HEK293 (cell line): ENCODE data around the gene DAAM2.

Experiments
- CTCF ChIA-PET: fragments of 350-600 bp; formaldehyde crosslinking; extraction: SDS; loops from one replicate; lab custom pipeline; 2021; ENCODE audit warnings: antibody characterized with exemption; lab: Yijun Ruan, JAX
- POLR2A ChIA-PET: fragments of 300-600 bp; formaldehyde crosslinking; extraction: SDS; loops from one replicate; lab custom pipeline; 2020; ENCODE audit warnings: antibody characterized with exemption, inconsistent platforms; lab: Yijun Ruan, JAX
- H3K27ac ChIP-seq: fragments of 200-500 bp; sonication (Bioruptor generic); 2 replicates; pipeline ENCODE4 v1.5.1; 2014; ENCODE audit warnings: low read depth, low read length, control low read depth, inconsistent platforms; ENCODE audit errors: extremely low read depth
- H3K36me3 ChIP-seq, 2 experiments: fragments of 200-500 bp in 1 of 2; sonication (Bioruptor generic) in 1 of 2; 1 replicate in 1 of 2; 2 replicates in 1 of 2; pipeline ENCODE4 v1.5.1; 2014 to 2017; ENCODE audit warnings: inconsistent platforms in 2 of 2, low read length in 2 of 2; ENCODE audit not compliant: control insufficient read depth in 2 of 2, insufficient read depth in 1 of 2
- H3K4me1 ChIP-seq: fragments of 200-500 bp; sonication (Bioruptor generic); 2 replicates; pipeline ENCODE4 v1.5.1; 2014; ENCODE audit warnings: mild to moderate bottlenecking, low read length, inconsistent platforms; ENCODE audit not compliant: control insufficient read depth, insufficient read depth
- H3K4me3 ChIP-seq: 2 replicates; pipeline ENCODE4 v1.5.1; 2011; ENCODE audit warnings: low read depth, mild to moderate bottlenecking, control low read depth, low read length, moderate library complexity
- H3K9me3 ChIP-seq: fragments of 200-500 bp; sonication (Bioruptor generic); 2 replicates; pipeline ENCODE4 v1.5.1; 2014; ENCODE audit warnings: low read depth, low read length, inconsistent platforms; ENCODE audit not compliant: control insufficient read depth, insufficient read depth
- KLF1 ChIP-seq: fragments of 450-650 bp; formaldehyde crosslinking; IDR thresholded peaks from 2 replicates; pipeline ENCODE4 v1.5.1; 2016; ENCODE audit warnings: missing biosample characterization, missing genetic modification characterization
- KLF10 ChIP-seq: fragments of 450-650 bp; IDR thresholded peaks from 2 replicates; pipeline ENCODE4 v1.5.1; 2018; ENCODE audit warnings: missing biosample characterization, mild to moderate bottlenecking, missing genetic modification characterization
- KLF16 ChIP-seq: fragments of 450-650 bp; formaldehyde crosslinking; IDR thresholded peaks from 2 replicates; pipeline ENCODE4 v1.5.1; 2017; ENCODE audit warnings: missing biosample characterization, missing genetic modification characterization
- OVOL3 ChIP-seq: fragments of 450-650 bp; formaldehyde crosslinking; IDR thresholded peaks from 2 replicates; pipeline ENCODE4 v1.5.1; 2016; ENCODE audit warnings: missing biosample characterization, missing genetic modification characterization
- WT1 ChIP-seq: fragments of 450-650 bp; formaldehyde crosslinking; IDR thresholded peaks from 2 replicates; pipeline ENCODE4 v1.5.1; 2016; ENCODE audit warnings: missing biosample characterization, missing genetic modification characterization
- YY2 ChIP-seq: fragments of 450-650 bp; formaldehyde crosslinking; IDR thresholded peaks from 2 replicates; pipeline ENCODE4 v1.5.1; 2016; ENCODE audit warnings: missing biosample characterization, missing genetic modification characterization
- ZBTB17 ChIP-seq: fragments of 450-650 bp; formaldehyde crosslinking; IDR thresholded peaks from 2 replicates; pipeline ENCODE4 v1.5.1; 2016; ENCODE audit warnings: missing biosample characterization, missing genetic modification characterization
- ZBTB7A ChIP-seq: fragments of 450-650 bp; formaldehyde crosslinking; IDR thresholded peaks from 2 replicates; pipeline ENCODE4 v1.5.1; 2016; ENCODE audit warnings: low read depth, missing biosample characterization, missing genetic modification characterization
- ZIC2 ChIP-seq: fragments of 450-650 bp; formaldehyde crosslinking; IDR thresholded peaks from 2 replicates; pipeline ENCODE4 v1.5.1; 2016; ENCODE audit warnings: missing biosample characterization, missing genetic modification characterization
- ZNF140 ChIP-seq: fragments of 450-650 bp; formaldehyde crosslinking; IDR thresholded peaks from 2 replicates; pipeline ENCODE4 v1.5.1; 2016; ENCODE audit warnings: missing biosample characterization, missing genetic modification characterization
- ZNF174 ChIP-seq: fragments of 450-650 bp; formaldehyde crosslinking; IDR thresholded peaks from 2 replicates; pipeline ENCODE4 v1.5.0; 2017; ENCODE audit warnings: missing biosample characterization, mild to moderate bottlenecking, missing genetic modification characterization
- ZNF266 ChIP-seq: fragments of 450-650 bp; formaldehyde crosslinking; IDR thresholded peaks from 2 replicates; pipeline ENCODE4 v1.5.1; 2016; ENCODE audit warnings: missing biosample characterization, missing genetic modification characterization, low read depth
- ZNF530 ChIP-seq: fragments of 450-650 bp; formaldehyde crosslinking; IDR thresholded peaks from 2 replicates; pipeline ENCODE4 v1.5.1; 2016; ENCODE audit warnings: low read depth, missing biosample characterization, missing genetic modification characterization
- ZNF629 ChIP-seq: fragments of 450-650 bp; formaldehyde crosslinking; IDR thresholded peaks from 2 replicates; pipeline ENCODE4 v1.5.1; 2017; ENCODE audit warnings: missing biosample characterization, missing genetic modification characterization
- ZNF670 ChIP-seq: fragments of 450-650 bp; formaldehyde crosslinking; IDR thresholded peaks from 2 replicates; pipeline ENCODE4 v1.5.1; 2016; ENCODE audit warnings: missing biosample characterization, missing genetic modification characterization, low read depth
- ZNF777 ChIP-seq: fragments of 450-650 bp; formaldehyde crosslinking; IDR thresholded peaks from 2 replicates; pipeline ENCODE4 v1.5.1; 2017; ENCODE audit warnings: missing biosample characterization, missing genetic modification characterization, borderline replicate concordance
- ZSCAN30 ChIP-seq: fragments of 450-650 bp; IDR thresholded peaks from 2 replicates; pipeline ENCODE4 v1.5.1; 2018; ENCODE audit warnings: missing biosample characterization, mild to moderate bottlenecking, missing genetic modification characterization, moderate library complexity
- TF ChIP-seq, protein P1 (sequence below): fragments of 450-650 bp; formaldehyde crosslinking; IDR thresholded peaks from 2 replicates; pipeline ENCODE4 v1.5.1; 2016; ENCODE audit warnings: missing biosample characterization, missing genetic modification characterization
- TF ChIP-seq, protein P2 (sequence below): fragments of 450-650 bp; formaldehyde crosslinking; IDR thresholded peaks from 2 replicates; pipeline ENCODE4; 2016; ENCODE audit warnings: missing biosample characterization, missing genetic modification characterization
- TF ChIP-seq, protein P3 (sequence below): fragments of 450-650 bp; formaldehyde crosslinking; IDR thresholded peaks from 2 replicates; pipeline ENCODE4 v1.5.1; 2016; ENCODE audit warnings: missing biosample characterization, missing genetic modification characterization

Gene DAAM2

DNA sequence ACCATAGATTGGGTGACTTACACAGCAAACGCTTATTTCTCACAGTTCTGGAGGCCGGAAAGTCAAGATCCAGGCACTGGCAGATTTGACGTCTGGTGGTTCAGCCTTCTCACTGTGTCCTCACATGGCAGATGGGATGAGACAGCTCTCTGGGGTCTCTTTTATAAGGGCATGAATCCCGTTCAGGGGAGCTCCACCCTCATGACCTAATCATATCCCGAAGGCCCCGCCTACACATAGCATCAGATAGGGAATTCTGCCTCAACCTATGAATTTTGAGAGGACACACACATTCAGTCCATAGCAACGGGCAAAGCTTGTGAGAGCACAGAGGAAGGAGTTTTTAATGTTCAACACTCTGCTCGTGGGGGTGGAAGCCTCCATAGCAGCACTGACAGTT is 27.5 kb downstream of the DAAM2 start (continued):
- TF ChIP-seq ZSCAN30 (tag by site-specific recombination) (no peak), ZNF174 (tag by site-specific recombination) (no peak), KLF16 (tag by site-specific recombination) (no peak)

DNA sequence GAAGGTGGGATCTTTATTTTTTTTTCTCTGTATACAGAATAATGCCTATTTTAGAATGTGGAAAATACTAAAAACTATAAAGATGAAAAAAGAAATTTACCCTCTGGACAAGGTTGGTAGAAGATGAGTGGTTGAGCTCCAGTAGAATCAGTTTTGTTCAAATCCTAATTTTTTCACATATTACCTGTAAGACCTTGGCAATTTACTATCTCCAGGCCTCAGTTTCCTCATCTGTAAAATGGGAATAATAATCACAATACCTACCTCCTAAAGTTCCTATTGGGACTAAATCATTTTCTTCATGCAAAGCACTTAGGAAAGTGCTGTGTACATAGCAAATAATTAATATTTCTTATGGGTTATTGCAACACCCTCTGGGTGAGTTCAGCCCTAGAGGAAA is 28.4 kb downstream of the DAAM2 start:
- Histone ChIP-seq H3K36me3 (peaks cover 0 to under 1% of the 10 kb centered on the region in 2 experiments; a peak in 1 of 3 replicates), H3K27ac (no peak overlapping the region), H3K4me1 (peaks cover 11% of the 10 kb centered on the region), H3K4me3 (no peak overlapping the region), H3K9me3 (no peaks in the 10 kb centered on the region)
- CTCF ChIA-PET: interaction anchor here (0.7 to 1.3 kb wide), 5 partner anchors 23 to 474 kb away, joined by 3 to 5 read pairs (median 3); no protein-coding TSS in a partner anchor
- POLR2A ChIA-PET: no interaction called here
- TF ChIP-seq ZNF629 (no peak), ZNF670 (tag by site-specific recombination) (no peak), ZNF140 (tag by site-specific recombination) (no peak), YY2 (tag by site-specific recombination) (no peak), ZNF777 (tag by site-specific recombination) (no peak), KLF1 (tag by site-specific recombination) (no peak), WT1 (tag by site-specific recombination) (no peak), ZBTB7A (no peak), OVOL3 (tag by site-specific recombination) (no peak)
- TF ChIP-seq, protein P1, sequence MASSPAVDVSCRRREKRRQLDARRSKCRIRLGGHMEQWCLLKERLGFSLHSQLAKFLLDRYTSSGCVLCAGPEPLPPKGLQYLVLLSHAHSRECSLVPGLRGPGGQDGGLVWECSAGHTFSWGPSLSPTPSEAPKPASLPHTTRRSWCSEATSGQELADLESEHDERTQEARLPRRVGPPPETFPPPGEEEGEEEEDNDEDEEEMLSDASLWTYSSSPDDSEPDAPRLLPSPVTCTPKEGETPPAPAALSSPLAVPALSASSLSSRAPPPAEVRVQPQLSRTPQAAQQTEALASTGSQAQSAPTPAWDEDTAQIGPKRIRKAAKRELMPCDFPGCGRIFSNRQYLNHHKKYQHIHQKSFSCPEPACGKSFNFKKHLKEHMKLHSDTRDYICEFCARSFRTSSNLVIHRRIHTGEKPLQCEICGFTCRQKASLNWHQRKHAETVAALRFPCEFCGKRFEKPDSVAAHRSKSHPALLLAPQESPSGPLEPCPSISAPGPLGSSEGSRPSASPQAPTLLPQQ (tag by site-specific recombination): no peak
- TF ChIP-seq, protein P2, sequence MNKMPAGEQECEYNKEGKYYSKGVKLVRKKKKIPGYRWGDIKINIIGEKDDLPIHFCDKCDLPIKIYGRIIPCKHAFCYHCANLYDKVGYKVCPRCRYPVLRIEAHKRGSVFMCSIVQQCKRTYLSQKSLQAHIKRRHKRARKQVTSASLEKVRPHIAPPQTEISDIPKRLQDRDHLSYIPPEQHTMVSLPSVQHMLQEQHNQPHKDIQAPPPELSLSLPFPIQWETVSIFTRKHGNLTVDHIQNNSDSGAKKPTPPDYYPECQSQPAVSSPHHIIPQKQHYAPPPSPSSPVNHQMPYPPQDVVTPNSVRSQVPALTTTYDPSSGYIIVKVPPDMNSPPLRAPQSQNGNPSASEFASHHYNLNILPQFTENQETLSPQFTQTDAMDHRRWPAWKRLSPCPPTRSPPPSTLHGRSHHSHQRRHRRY: no peak

DNA sequence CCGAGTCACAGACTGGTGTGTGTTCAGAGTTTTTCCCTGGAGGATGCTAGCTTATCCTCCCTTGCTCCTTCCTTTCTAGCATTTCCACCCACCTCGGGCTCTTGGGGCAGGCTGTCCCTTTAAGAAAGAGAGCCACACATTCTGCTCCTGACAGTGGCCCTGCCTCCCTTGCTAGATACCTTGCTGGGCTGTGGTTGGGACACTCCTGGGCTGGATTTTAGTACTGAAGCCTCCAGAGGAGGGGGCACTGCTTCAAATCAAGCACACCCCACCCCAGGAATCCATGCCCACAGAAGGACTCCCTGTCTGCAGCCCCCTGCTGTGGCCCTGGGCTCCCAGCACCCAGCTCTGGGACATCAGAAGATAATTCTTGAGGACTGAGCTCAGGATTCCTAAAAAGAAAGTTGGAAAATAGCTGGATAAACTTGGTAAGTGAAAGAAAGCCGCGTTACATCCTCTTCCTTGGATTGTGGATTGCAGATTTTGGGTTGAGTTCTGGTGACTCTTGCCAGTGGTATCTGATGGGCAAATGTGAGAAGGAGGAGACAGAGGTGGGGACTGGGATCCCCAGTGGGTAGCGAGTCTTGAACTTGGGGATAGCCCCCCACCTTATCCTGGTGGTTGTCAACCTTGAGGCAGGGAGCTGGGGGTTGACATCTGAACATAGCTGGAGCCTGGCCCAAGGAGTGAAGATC is 29.0 kb downstream of the DAAM2 start:
- H3K9me3 ChIP-seq: no peaks in the 10 kb centered on the region
- peaks cover 11% of the 10 kb centered on the region for H3K4me1 ChIP-seq
- no peak overlapping the region for H3K4me3 ChIP-seq
- ChIA-PET POLR2A (no interaction called here), CTCF (interaction anchor here (0.6 to 1.3 kb wide), 6 partner anchors 22 to 743 kb away, joined by 3 to 4 read pairs (median 3); no protein-coding TSS in a partner anchor)
- peak; percentile 77 for TF ChIP-seq ZIC2 (tag by site-specific recombination)
- TF ChIP-seq KLF10 (tag by site-specific recombination): no peak
- H3K27ac ChIP-seq: no peak overlapping the region
- H3K36me3 ChIP-seq: no peaks in the 10 kb centered on the region

DNA sequence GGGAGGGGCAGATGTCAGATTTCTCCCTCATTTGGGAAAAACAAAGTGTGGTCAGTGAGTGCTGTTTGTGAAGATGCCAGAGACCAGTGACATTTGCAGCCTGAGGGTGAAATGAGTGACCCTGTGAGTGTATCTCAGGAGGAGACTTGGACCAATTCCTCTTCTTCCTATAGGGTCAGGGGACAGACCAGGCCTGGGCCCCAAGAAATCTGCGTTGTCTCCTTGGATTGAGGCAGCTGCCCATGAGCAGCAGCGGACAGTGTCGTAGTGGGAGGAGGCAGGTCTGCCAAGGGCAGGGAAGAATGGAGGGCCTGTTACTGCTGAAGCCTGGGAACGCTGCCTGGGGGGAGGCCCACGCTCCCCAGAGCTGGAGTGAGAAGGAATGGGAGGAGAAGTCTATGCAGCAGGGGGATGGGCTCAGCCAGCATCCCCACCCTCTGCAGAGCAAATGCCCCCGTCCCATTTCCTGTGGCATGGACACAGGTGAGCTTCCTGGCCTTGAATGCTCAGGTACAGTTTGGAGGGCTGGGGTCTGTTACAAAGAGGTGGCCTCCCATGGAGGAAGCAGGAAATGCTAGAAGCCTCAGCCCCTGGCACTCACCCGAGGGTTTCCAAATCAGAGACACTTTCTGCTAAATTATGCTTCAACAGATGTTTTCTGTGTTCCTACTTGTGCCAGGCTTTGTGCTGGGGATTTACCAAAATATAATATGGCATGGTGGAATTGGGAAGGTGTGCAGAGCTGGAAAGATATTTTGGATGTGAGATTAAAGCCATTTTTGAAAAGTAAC is 29.8 kb downstream of the DAAM2 start:
- Histone ChIP-seq H3K36me3 (no peaks in the 10 kb centered on the region), H3K27ac (no peak overlapping the region), H3K4me3 (no peak overlapping the region), H3K9me3 (no peaks in the 10 kb centered on the region), H3K4me1 (peaks cover 11% of the 10 kb centered on the region)
- TF ChIP-seq ZNF530 (tag by site-specific recombination) (no peak), ZNF266 (tag by site-specific recombination) (no peak), KLF10 (tag by site-specific recombination) (no peak), ZBTB17 (tag by site-specific recombination) (no peak)
- TF ChIP-seq, protein P3, sequence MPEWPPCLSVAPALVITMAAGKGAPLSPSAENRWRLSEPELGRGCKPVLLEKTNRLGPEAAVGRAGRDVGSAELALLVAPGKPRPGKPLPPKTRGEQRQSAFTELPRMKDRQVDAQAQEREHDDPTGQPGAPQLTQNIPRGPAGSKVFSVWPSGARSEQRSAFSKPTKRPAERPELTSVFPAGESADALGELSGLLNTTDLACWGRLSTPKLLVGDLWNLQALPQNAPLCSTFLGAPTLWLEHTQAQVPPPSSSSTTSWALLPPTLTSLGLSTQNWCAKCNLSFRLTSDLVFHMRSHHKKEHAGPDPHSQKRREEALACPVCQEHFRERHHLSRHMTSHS (tag by site-specific recombination): no peak
- POLR2A ChIA-PET: no interaction called here
- CTCF ChIA-PET: interaction anchor here (0.6 to 1.2 kb wide), 4 partner anchors 21 to 743 kb away, joined by 3 read pairs; no protein-coding TSS in a partner anchor
